ENCODE results near the gene PITPNM3.
A peak's percentile ranks its signal among the peaks of the same experiment; 100 is the strongest.

Gene PITPNM3

DNA sequence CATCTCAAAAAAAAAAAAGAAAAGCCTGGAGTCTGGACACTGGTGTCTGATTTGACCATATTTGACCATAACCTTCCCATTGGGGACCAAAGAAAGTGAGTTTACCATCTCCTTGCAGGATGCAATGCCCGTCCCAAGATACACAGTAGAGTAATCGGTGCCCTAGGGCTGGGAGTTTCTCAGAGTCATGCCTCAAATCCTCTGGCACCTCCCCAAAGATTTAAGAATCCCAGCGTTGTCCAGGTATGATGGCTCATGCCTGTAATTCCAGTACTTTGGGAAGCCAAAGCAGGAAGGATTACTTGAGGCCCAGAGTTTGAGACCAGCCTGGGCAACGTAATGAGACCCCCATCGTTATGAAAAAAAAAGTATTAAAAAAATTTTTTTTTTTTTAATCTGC lies 5.0 kb downstream of the PITPNM3 start:
- DNase-seq, result no peak

DNA sequence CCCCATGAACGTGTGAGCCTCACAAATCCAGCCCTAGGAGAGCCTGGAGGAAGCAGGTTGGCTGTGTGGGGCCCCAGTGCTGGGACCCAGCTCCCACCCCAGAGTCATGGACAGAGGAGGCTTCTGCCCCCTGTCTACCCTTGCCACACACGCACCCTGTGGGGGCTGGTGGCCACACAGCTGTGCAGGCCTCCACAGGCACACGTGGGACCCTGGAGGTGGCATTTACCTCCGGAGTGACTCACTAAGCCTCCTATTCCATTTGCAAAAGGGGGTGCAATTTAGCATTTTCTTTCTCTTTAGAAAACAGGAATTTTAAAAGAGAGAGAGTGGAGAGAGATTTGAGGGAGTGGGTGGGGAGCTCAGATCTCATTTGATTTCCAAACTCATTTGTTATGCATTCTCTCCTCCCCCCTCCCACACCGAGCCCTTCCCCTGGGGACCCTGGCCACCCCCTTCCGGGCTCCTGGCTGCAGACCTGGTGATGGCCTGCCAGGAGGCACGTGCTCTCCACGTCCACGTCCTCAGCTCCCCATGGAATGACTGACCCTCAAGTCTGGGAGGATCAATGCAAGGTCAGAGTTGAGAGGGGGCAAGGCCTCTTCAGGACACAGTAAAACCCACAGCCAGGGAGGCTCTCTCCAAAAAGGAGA lies 6.8 kb downstream of the PITPNM3 start:
- DNase-seq, result no peak

DNA sequence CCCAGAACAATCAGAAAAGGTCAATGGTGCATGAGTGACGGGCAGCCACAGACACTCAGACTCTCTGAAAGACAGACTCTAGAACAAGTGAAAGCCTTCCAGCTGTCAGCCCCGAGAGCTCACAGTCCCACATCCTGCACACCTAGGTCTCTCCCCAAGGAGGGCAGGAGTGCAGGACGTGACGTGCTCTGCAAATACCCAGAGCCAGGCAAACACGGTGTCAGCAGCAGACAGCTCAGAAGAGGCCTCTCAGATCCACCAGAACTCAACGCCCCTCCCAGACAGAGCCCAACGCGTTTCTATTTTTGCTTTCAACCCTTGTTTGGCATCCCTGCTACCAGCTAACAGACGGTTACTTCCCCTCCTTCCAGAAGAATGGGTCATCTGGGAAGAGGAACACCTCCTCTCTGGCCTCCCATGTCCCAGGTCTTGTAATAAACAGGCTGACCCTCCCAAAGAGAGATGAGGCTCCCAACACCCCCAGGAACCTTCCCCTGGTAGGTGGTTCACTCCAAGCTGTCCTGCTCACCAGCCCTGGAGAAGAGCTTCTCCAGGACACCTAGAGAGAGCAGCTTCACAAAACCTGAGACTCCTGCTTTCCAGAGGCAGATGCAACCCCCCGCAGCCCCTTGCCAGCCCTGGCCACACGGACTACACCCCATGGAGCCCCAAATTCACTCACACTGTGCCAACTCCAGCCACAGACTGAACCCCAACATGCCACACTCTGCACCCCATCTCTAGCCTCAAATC lies 7.6 kb downstream of the PITPNM3 start:
- DNase-seq, result no peak

DNA sequence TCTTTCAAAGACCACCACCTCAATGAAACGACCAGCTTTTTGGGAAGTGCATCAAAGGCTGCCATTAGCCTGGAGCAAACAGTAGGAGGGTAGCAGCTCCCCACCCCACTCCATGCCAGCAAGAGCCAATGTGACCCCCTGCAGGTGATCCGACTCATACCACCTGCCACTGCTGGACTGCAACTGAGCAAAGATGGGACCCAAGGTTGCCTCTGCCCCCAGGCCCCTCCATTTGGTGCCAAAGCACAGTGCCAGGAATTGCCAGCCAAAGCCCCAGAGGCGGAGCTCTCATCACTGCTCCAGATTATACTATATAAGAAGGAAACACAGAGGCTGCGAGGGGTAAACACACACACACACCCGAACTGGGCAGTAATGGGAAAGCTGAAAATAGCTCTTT lies 8.3 kb downstream of the PITPNM3 start:
- DNase-seq, result peak in 1 of 2 experiments; percentile 4

DNA sequence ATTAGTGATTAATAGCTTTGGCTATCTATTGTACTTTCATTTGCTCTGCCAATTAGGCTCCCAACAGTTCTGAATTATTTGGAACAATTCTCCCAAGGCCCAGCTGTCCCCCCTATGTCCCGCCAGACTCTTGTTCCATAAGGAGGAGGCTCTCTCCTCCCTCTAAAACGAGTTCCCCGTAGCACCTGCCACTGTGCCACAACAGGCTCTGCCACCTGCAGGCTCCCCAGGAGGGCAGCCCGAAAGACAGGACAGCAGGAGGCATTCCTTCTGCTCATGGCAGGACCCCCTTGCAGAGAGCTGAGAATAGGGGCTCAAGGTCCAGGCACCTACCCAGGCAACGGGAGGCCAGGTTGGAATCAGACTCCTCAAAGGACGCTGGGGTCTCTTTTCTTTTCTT lies 9.0 kb downstream of the PITPNM3 start:
- peak in 1 of 2 experiments; percentile 6 for DNase-seq

DNA sequence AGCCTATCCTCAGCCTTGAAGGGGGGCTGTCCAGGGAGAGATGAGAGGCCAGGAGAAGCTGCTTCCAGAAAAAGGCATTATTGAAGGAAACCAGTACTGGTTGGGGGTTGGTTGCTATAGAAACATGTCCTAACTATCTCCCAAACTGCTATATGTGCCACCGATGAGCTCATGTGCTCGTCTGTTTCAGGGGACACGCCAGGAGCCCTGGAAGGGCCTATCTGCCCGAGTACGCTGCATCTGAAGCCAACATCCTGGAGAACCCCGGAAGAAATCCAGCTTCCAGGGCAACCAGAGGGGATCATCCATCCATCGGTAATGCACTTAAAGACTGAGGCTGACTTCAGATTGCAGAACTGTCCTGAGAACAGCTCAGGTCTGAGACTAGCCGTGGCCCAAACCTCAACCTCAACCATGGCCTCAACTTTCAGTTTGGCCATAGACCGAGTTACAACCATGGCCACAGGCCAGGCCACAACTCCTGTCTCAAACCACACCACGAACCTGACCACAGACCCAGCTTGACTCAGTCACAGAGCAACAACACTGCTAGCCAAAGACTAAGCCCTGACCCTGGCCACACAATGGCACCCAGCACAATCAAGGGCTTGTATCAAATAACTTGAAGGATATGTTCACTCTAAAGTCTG lies 10.2 kb downstream of the PITPNM3 start:
- DNase-seq, result no peak

DNA sequence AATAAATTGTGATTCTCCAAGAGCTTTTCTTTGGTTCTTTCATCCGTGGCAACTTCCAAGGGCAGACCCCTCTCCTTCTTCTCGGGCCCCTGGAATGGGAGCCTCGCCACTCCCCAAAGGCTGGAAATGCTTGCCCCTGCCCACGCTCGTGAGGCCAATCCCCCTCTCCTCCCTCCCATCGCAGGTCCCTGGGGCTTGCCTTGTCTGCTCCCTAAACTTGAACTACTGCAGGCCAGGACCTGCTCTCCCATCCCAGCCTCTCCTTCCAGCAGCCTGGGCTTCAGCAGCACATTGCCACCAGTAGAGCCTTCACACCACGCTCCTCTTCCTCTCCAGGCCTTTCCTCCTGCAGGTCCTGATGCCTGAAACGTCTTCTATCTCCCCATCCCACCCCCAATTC lies 11.1 kb downstream of the PITPNM3 start:
- no peak for DNase-seq

DNA sequence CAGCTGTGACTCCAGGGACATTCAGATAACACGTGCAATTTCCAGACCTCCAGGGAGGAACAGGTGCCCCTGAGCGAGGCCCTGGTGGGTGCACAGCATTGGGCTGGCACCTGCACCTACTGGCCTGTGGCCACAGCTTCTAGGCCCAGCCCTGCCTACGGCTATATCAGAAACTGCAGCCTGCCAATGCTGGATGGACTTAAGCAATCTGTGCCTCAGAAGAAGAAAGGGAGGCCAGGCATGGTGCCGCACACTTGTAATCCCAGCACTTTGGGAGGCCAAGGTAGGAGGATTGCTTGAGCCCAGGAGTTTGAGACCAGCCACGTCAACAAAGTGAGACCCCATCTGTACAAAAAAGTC lies 12.4 kb downstream of the PITPNM3 start:
- DNase-seq, result no peak

DNA sequence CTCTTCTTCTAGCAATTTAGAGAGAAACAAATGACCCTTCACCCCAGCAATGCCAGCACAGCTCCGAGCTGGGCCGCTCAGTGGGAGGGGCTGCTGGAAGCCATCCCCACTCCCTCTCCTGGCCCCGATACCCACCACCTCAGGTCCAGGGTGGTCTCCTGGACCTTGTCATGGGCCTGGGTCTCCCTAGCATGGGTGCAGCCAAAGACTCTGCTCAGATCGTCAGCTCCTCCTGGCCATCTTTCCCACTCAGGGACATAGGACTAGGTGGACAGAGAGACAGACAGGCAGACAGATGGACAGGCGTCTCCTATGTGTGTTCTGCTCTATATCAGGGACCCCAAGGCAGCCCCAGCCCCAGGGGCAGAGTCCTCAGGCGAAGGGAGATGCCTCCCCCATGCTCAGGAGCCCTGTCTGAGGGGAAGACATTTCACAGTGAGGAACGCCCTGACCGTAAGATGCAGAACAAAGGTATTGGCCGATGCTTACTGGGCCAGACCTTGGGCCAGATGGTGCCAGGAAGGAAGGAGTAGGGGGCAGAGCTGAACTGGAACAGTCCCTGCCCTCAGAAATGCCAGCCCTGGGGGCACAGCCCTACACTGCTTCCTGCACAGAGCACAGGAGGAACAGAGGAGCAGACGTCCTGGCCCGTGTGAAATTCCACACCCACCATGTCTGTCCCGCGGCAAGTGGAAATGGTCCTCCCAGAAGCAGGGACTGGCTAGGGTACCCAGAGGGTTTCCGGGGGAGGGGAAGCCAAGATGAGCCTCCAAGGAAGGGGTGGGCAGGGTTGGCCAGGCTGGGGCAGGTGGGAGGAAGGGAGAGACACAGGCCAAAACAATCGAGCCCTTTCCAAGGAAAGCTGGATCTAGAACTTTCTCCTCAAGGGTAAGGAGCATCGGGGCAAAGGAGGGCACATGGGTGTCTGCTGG lies 13.0 kb downstream of the PITPNM3 start:
- no peak for DNase-seq

DNA sequence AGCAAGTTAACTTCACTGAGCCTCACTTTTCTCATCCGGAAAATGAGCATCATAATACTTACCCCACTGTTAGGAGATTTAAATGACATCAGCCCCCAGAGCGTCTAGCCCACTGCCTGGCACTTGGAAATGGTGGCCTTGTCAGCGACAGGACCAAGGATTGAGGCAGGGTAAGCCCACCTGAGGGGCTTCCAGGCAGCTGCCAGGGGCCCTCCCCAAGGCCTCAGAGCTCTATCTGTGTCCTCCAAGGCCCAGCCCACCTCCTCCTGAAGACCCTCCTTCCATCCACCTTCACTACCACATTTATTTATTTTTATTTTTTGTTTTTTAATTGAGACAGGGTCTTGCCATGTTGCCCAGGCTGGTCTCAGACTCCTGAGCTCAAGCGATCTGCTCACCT lies 13.8 kb downstream of the PITPNM3 start:
- DNase-seq, result no peak

DNA sequence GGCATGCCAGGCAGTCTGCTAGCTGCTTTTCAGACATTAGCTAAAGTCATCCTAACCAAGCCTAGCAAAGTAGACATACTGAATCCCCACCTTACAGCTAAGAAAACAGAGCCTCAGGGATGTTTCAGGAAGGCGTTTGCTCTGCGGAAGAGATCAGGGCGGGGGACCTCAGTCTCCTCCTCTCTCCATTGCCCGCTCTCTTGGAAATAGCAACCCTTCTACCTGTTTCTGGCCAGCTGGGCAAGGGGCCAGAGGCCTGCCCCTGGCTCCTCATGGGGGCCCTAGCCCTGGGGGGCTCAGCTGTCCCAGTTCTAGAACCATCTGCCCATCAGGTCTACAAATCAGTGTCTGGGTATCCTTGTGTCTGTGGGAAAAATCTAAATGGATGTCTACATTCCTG lies 14.5 kb downstream of the PITPNM3 start:
- no peak for DNase-seq

DNA sequence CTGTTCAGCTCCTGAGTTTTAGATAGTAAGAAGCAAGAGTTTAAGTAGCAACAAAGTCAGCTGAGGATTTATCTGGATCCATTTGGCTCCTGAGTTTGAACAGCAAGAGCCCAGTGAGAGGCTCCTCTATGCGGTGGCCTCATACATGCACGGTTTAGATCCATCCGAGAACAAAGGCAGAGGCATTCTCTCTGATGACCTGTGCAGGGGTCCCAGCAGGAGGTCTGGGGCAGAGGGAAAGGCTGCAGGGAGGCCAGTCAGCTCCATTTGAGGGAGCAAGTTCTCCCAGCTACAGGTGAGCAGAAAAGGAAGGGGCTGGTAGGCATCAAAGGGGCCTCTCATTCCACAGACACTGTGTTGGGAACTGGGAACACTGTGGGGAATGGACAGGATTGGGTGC lies 16.5 kb downstream of the PITPNM3 start:
- no peak for DNase-seq

DNA sequence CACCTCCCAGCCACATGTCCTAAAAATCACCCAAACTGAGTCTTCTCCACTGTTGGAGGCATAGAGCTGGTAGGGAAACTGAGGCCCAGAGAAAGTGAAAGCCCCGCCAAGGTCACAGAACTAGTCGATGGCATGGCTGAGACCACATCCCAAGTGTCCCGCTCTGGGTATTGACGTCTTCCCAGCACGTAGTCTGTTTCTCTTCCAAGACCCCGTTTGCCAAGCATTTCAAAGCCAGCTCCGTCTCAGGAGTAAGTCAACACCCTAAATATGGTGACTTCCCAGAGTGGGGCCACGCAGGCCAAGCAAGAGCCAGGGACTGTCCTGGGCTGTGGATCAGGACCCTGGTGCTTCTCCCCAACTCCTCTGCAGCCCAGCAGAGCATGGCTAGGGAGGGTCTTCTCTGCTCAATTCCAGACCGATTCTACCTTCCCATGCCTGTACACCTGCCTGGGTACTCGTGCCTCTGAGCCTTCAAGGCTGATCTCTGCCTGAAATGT lies 19.7 kb downstream of the PITPNM3 start:
- DNase-seq, result no peak

DNA sequence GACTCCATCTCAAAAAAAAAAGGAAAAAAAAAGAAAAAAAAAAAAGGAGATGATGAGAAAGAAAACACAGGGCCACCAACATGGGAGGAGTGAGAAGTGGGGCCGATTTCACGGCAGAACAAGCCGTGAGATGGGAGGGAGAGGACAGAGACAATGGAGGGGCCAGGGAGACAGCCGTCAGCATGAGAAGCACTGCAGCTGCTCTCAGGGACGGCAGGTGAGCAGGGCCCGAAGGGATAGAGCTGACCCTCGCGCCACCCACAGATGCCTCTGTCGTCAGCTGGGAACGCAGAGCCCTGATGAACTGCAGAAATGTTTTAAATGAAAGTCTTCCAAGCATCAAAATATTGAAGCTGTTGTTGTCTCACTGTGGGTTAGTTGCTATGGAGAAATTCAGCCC lies 20.3 kb downstream of the PITPNM3 start:
- DNase-seq, result no peak

DNA sequence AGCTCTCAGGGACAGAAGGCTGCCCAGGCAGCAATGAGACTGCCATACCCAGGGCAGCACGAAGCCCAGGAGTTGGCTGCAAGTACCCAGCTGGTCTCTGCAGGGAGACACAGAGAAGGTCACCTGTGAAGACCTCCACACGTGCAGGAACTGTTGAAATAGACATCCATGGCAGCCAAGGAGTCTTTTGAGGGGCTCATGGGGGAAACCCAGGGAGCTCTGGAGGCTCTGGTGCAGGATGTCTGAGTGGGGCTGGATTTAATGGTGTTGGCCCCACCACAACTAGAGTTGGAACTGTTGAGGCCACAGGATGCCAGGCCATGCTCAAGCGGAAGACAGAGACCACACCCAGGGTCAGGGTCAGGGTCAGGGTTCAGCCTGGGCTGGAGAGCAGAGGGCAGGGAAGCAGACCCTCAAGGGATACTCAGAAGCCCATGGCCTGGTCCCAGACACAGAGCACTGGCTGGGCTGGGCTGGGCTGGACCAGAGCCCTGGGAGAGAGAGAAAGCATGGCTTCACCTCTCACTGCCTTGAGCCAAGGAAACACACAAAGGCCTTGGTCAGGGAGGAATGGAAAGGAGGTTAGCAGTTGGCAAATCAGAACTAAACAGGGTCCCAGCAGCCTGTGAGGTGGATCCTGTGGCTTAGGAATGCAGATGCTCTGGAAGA lies 21.4 kb downstream of the PITPNM3 start:
- DNase-seq, result no peak

DNA sequence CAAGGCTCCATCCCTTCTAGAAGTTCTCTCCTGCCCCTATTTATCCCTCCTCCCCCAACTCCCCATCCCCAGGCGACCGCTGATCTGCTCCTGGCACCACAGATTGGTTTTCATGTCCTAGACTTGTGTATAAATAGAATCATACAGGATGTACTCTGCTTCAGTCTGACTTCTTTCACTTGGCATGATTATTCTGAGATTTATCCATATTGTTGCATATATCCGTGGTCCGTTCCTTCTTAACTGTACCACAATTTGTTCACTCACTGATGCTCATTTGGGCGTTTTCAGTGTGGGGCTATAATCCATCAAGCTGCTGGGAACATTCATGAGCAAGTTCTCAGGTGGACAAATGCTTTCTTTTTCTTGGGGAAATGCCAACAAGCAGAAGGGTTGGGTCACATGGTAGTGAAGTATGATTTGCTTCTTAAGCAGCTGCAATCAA lies 23.9 kb downstream of the PITPNM3 start:
- DNase-seq, result no peak

DNA sequence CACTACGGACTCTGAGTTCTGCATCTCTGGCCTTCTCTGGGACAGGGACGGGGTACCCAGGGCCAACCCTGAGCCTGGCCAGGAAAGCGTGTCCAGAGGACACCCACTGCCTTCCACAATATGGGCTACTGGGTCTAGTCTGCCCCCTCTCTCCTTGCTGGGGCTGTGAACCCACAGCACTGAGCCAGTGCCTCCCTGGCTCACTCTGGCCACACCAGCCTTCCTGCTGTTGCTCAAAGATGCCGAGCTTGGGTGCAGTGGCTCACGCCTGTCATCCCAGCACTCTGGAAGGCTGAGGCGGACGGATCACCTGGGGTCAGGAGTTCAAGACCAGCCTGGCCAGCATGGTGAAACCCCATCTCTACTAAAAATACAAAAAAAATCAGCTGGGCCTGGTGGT lies 24.8 kb downstream of the PITPNM3 start:
- no peak for DNase-seq

DNA sequence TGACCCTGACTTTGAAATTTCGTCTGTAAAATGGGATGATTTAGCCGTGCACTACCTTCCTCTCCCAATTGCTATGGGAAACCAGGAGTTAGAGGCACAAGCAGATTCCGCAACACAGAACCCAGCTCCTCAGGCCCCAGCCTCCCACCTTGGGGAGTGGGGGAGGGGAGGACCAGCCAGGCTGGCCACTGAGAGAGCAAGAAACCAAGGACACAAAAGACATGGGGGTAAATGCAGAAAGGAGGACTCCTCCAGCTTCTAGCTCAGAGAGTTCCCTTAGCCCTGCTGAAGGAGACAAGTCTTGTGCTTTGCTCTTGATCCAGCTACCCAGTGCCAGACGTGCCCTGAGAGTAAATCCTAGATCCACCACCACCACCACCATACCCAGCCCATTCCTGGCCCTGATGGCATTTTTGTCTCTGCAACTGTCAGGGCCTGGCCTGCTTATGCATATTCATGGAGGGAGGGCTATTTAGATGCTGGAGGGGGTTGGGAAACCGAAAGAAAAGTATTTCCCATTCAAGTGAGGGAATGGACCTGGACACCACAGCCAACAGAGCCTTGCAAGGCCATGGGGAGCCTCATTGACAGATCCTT lies 25.9 kb downstream of the PITPNM3 start:
- DNase-seq, result no peak

DNA sequence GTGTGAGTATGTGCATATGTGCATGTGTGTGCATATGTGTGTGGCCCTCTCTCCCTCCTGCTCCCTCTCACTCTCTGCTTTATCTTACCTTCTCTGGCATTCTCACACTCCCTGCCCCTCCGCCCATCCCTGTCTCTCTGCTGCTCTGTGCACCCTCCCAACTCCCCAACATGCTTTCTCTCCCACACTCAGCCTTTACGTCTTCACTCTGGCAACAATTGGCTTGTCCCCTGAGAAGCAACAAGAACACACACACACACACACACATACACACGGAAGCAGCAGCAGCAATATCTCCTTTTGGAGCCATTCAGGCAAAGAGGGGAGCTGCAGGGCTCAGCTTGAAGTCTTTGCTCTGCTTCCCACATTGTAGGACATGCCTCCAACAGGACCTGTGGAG lies 27.8 kb downstream of the PITPNM3 start:
- DNase-seq, result no peak

DNA sequence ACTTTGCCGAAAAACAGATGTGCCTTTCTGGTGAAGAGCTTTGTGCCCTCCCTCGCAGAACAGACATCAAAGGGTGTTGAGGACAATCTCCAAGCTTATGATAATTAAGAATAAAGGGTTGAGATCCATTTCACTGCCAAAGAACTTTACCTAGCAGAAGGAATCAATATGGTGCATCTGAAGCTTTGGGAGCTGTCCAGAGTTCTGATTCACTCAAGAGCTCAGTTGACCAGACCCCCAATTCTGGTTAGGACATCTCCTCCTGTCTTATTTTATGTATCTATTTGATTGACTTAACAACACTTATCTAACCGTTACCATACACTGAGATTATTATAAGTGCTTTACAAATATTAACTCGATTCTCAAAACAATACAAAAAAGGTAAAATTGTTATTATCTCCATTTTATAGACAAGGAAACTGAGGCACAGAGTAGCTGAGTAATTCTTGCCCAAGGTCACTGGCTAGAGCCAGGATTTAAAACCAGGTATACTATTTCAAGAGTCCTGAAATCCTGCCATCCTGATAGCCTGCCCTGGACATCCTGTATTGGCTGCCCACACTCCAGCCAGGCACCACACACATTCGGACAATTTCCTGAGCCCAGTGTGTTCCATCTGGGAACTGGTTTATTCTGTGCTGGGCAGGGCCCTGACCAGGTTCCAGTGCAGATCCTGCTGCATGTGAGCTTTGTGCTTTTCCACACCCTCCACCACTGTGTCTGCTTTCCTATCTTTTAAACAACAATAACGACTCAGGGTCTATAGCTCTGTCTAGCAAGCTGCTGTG lies 29.8 kb downstream of the PITPNM3 start:
- no peak for DNase-seq

DNA sequence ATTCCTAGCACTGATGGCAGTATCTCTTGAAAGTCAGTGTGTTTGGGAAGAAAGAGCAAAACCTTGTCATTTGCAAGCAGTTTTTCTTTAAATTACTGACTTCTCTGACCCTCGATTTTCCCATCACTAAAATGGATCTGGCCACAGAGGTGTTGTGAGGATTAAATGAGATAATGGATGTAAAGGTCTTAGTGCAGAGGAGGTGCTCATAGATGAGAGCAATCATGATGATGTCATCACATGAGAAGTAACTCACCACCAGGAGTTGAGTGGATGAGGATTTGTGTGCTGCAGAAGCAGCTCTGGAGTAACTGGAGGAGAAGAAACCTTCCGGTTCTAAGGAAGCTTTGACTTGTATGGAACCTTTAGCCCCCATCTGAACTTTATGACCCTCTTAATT lies 30.6 kb downstream of the PITPNM3 start:
- DNase-seq, result no peak
